ENCODE results near the gene JPH3.

The JPH3 gene

GRCh38 chr16:87681981-87682570 is 79.8 kb downstream of the JPH3 start:
- no peak for DNase-seq (ENCODE audit: low read depth in 2 of 2)

GRCh38 chr16:87682852-87683399 is 80.6 kb downstream of the JPH3 start:
- no peak for DNase-seq (ENCODE audit: low read depth in 2 of 2)

GRCh38 chr16:87684106-87684677 is 81.9 kb downstream of the JPH3 start:
- DNase-seq (ENCODE audit: low read depth in 2 of 2): no peak

- no peak for DNase-seq (ENCODE audit: low read depth in 2 of 2)
Observed at GRCh38 chr16:87684711-87685404, 82.5 kb downstream of the JPH3 start.

- no peak for DNase-seq (ENCODE audit: low read depth in 2 of 2)
Observed at GRCh38 chr16:87685405-87685755, 83.1 kb downstream of the JPH3 start.

DNA sequence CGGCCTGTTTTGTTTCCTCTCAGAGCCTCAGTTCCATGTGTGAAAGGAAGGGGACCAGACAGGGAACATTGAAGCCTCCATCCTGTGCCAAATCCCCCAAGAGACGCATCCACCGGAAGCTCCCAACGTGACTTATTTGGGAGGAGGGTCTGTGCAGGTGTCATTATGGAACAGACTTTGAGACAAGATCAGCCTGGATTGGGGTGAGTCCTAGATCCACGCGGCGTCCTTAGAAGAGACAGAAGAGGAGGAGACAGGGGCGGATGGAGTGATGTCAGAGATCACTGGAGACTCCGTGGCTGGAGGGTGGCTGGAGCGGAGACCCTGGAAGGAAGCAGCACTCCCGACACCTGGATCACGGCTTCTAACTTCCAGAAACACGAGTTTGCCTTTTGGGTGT is 83.5 kb downstream of the JPH3 start:
- DNase-seq (ENCODE audit: low read depth in 2 of 2): no peak

DNA sequence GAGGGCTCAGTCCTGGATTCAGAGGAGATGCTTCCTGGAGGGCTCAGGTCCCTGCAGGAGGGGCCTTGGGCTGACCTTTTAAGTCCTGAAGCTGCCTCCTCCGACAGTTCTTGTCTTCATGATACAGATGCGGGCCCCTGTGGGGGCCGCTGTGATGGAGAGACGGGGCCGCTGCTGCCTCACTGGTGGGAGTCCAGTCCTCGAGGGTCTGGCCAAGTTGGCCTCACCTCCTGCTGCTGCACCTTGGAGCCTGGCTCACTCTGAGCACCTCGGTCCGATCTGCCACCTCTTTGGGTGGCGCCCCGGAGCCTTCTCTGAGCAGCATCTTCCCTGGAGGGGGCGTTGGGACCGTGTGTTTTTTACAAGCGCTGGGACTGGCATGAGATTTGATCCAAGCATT is 84.4 kb downstream of the JPH3 start:
- DNase-seq (ENCODE audit: low read depth in 2 of 2): no peak

DNA sequence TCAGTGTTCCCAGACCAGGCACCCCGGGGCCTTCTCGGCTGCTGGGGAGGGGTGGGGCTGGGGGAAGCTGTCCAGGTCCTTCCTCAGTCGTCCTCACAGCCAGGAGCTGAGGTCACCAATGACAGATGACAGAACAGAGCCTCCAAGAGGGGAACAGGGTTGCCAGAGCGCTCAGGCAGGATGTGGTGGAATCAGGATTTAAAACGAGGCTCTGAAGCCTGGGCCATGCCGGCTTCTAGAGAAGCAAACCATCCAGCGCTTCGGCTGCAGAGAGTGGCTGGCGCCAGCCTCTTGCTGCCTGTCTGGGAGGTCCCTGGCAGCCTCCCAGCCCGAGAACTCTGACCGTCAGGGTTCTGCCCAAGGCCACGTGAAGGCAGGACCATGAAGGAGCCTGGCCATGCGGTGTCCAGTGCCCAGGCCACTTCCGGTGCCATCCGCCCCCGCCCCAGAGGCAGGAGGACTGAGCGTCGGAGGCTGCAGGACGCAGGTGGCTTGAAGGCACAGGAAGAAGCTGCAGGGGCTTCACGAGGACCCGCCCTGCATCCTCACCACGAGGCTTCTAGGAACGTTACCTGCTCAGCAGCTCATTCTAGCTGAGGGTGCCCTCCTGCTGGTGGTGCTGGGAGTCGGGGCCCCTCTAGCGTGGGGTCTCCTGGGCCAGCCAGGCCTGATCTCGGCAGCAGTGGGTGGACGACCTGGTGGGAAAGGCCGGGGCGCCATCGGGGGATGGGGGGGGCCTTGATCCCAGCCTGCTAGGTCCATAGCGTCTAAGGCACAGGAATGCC is 85.0 kb downstream of the JPH3 start:
- DNase-seq (ENCODE audit: low read depth in 2 of 2): no peak

DNA sequence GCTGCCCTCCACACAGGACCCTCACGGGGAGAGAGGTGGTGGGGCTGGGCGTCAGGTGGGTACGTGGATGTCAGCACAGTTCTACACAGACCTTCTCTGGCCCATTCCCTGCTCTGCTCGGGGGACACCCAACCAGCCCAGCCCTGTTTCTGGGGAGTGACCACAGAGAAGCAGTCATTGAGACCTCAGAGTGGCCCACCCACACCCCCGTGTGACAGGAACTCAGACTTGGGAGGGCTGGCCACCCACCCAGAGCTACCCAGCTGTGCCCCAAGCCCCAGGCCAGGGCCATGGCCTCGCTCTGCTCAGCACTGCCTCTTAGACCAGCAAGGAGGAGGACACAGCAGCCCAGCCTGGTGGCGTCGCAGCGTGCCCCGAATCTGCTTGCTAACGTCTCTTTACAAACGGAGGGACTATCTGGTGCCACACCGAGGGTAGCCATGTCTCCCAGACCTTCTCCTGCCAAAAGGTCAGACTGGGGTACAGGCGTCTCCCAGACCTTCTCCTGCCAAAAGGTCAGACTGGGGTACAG is 85.8 kb downstream of the JPH3 start:
- DNase-seq (ENCODE audit: low read depth in 2 of 2): no peak

DNA sequence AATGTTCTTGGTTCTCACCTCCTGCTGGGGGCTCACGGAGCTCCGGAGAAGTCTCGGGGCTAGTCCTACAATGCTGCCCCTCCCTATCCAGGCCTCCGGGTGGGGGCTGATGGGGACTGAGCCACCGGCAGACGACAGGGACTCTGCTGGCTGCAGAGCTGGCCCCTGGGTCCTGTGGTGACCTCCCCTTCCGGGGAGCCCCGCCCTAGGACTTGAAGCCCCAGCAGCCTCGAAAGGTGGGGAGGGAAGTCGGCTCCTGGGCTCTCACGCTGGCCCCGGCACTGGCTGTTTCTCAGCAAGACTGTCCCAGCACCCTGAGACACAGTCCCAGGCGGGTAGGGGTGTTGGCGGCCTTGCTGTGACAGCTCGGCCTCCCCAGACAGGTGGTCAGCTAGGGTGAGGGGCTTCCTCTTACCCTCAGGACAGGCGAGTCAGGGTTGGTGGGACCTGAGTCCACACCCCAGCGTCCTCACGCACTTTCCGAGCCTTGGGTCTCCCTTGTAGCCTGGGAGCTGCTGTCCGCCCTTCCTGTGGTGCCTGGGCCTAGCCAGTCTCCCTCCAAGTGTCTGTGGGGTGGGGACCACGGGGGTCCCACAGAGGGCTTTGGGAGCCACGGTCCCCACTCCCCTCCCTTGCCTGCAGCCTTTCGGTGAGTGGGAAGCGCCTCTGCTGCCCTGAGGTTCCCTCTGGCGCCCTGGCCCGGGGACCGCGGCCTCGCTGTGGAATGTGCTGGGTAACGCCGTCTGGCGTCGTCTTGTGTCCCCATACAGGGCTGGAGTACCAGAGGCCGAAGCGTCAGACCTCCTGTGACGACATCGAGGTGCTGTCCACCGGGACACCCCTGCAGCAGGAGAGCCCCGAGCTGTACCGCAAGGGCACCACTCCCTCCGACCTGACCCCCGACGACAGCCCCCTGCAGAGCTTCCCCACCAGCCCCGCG is 86.8 kb downstream of the JPH3 start:
- DNase-seq (ENCODE audit: low read depth in 2 of 2): no peak

- DNase-seq (ENCODE audit: low read depth in 2 of 2): no peak
Observed at GRCh38 chr16:87689956-87690465, 87.7 kb downstream of the JPH3 start.

- DNase-seq (ENCODE audit: low read depth in 2 of 2): no peak
Observed at GRCh38 chr16:87690911-87691685, 88.8 kb downstream of the JPH3 start.

DNA sequence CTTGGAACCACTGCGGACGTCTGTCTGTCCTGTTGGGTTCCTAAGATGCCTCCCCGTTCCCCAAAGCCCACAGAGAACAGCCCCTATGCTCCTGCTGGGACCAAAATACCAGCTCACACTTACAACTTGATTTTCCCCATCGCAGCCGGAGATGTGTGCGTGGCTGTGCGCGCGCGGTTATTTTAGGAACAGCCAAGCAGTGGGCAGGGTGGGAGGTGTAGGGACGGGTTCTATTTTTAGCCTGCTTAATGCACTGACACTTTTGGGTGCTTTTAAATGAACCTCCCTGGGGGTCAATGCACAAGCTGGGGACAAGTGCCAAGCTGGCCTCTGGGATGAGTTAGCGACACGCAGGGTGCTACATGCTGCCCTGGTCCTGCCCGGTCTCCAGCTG is 89.4 kb downstream of the JPH3 start:
- DNase-seq (ENCODE audit: low read depth in 2 of 2): no peak

DNA sequence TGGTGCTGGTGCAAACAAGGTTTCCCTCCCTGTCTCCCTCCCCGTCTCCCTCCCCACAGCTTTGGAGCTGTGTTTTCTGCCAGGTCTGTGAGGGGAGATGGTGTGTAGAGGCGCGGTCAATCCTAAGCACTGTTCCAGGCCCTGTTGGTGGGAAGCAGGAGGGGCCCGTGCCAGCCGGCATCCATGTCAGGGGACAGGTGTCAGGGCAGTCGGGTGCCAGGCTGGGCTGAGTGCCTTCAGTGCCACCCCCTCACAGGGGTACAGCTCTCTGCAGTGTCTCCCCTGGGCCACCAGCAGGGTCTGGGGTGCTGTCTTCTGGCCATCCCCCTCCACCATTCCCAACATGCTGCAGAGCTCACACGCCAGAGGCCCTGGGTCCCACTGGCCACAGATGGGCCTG is 89.9 kb downstream of the JPH3 start:
- DNase-seq (ENCODE audit: low read depth in 2 of 2): no peak

DNA sequence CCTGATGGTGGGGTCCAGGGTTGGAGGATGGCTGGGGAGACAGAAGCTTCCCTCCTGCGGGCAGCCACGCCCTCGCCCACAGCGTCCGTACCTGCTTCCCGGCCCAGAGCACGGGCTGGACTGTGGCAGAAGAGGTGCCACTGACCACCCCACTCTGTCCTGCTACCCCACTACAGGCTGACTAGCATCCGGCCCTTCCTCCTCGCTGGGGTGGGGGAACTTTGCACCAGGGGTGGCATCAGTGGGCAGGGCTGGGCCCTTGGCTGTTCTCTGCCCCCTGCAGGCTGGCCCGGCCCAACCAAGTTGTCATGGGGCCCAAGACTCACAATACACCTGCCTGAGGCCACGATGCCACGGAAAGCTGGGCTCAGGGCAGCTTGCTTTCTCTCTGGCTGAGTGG is 90.4 kb downstream of the JPH3 start:
- no peak for DNase-seq (ENCODE audit: low read depth in 2 of 2)

DNA sequence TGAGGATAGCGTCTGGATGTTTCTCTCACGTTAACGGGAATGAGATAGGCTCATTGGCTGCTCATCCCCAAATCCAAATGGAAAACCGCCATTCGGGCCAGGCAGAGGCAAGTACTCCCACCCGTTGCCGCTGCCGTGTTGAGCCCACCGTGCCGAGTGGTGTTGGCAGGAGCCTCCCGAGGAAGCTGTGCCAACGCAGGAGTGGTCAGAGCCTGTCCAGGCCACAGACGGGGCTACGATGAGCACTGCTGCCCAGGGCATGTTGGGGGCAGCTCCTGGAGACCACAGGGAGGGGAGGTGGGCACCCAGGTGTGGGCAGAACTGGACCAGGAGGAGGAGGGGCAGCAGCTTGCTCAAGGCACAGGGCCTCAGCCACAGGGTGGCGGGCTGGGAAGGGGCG is 91.5 kb downstream of the JPH3 start:
- no peak for DNase-seq (ENCODE audit: low read depth in 2 of 2)

- DNase-seq (ENCODE audit: low read depth in 2 of 2): no peak
Observed at GRCh38 chr16:87694441-87695125, 92.3 kb downstream of the JPH3 start.

GRCh38 chr16:87695534-87695933 is 93.2 kb downstream of the JPH3 start:
- no peak for DNase-seq (ENCODE audit: low read depth in 2 of 2)

DNA sequence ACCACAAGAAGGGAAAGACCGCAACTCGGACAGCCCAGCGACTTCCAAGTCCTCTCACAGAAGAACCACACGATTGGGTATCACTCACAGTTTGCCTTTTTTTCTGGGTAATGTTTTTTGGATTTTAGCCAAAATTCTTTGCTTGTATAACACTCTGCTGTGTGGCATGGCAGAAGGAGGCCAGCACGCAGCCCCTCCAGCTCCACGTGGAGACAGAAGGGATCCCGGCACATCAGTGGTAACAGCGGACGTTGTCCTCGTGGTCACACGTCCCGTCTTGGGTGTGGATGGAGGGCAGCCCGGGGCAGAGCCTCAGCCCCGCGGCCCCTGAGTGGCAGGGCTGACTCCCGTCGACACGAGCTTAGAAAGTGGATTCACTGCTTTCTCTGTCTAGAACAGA is 94.4 kb downstream of the JPH3 start:
- DNase-seq (ENCODE audit: low read depth in 2 of 2): no peak

DNA sequence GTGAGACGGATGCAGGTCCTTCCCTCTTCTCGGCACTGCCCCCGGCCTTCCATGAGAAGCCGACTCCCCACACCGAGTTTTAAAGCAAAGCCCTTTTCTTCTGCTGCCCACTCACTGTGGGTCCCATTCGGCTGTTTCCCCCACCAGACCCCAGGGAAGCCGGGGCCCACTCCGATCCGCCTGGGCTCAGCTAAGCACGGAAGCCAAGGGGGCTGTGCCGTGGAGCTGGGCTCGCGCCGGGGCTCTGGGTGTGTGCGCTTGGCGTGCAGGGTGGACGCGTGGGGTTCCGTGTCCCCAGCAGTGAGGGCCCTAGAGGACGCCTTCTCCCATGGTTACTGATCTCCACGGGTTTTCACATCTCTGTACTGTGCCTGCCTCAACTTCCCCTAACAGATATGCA is 94.9 kb downstream of the JPH3 start:
- no peak for DNase-seq (ENCODE audit: low read depth in 2 of 2)
